ENCODE measurements around the gene ZNF514.
A peak's percentile ranks its signal among the peaks of the same experiment; 100 is the strongest.
"Not testable (repeated sequence)": the region's sequence is repeated elsewhere in the genome, so short reads cannot be mapped to it uniquely, and the experiment has no call there.

The ZNF514 gene

DNA sequence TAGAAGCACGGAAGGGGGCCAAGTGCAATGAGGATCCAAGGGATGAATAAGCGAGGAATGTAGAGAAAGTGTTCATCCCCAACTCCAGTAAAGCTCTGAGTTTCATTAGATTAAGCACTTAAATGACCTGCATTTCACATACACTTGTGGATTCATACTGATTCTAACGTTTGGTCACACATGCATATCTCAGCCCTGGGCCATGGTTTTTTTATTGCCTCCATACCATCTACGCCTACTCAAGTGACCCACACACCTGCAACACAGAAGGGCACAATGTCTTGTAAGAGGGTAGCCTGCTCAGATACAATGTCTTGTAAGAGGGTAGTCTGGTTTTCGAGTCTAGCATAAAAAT lies 37.5 kb downstream of the ZNF514 start:
- DNase-seq = no peak

DNA sequence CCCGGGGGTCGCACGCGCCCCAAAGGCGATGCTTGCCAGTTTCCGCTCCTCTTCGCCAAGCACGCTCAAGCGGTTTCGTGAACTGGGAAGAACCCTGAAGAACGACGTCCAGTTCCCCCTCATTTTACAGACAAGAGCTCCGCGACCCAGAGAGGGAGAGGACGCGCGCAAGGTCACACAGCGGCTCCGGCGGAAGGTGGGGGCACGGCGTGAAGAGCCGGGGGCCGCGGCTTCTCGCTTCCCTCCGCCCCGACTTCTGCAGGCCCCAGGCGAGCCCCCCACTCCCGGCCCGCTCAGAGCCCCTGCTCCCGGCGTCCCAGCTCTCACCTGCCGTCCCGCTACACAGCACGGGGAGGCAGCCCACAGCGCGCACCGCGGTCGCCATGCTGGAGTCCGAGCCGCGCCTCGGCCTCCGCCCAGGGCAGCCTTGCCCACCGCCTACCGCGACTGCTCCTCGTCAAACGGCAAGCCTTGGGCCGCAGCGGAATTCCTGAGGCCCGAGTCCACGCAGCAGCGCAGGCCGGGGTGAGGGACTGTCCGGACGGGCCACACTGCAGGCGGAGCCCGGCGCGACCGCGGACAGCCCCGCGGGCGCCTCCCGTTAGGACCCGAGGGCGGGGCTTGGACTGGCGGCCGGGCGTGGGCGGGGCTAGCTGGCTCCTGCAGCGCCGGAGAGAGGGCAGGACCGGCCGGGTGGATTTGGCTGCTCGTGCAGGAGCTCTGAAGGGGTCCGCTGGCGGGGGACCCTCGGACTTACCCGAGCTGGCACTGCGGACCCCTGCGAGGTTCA lies 38.0 kb downstream of the ZNF514 start, which contains the start of gene MRPS5:
MRPS5 (minus strand) TSS at position 402 of the 790 bp plus-strand sequence; CDS start at position 385, 17 bp downstream.
- DNase-seq = peak; percentile 67

DNA sequence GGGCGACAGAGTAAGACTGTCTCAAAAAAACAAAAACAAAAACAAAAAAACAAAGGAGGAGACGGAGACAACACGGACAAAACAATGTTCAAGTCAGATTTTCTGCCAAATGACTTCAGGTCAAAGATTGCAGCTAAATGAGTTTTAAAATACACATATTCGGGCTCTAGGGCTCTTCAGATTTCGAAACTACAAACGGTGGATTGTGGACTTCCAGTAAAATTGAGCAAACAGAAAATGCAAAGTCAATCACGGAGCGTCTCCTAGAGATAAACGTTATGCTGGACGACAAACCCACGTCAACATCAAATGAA lies 38.6 kb downstream of the ZNF514 start:
- no peak for DNase-seq

- DNase-seq = peak; percentile 51
These were observed 44.2 kb downstream of the ZNF514 start for GRCh38 chr2:95115418-95115817.

- DNase-seq = no peak
These were observed 46.2 kb downstream of the ZNF514 start for GRCh38 chr2:95113464-95113863.

GRCh38 chr2:95110395-95110794 lies 49.3 kb downstream of the ZNF514 start:
- DNase-seq = no peak

GRCh38 chr2:95109260-95109659 lies 50.4 kb downstream of the ZNF514 start:
- DNase-seq = no peak

DNA sequence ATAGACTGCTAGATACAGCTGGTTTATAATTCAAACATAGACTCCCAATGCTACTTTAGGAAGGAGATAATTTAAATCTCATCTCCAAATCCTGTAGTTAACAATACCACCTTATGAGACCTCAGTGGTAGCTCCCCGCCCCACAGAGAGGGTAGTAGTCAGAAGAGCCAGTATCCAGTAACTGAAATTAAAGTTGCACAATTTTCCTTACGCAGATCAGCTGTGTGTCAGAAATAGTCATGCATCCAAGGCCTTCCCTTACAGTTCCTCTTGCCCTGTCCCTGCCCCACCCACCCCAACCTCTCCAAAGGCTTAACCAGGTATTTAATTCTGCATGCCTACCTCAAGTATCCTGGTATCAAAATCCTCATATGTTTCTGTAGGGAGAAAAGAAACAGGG lies 53.6 kb downstream of the ZNF514 start:
- no peak for DNase-seq

DNA sequence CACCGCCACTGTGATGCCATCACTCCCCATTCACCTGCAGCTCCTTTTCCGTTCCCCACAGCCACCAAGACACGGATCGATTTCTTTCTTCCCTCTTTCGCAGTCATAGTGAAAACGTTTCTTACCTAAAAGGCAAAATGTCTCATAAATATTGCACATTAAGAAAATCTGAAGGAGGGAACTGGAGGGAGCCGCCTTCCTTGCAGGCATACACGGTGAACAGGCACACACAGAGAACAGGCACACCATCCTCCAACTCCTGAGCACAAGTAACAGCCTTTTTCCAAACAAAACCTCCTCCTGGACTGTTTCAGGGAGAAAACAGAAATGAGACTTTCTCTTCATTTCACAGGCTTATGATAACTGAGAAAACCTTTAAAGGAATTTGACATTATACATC lies 55.0 kb downstream of the ZNF514 start:
- no peak for DNase-seq

DNA sequence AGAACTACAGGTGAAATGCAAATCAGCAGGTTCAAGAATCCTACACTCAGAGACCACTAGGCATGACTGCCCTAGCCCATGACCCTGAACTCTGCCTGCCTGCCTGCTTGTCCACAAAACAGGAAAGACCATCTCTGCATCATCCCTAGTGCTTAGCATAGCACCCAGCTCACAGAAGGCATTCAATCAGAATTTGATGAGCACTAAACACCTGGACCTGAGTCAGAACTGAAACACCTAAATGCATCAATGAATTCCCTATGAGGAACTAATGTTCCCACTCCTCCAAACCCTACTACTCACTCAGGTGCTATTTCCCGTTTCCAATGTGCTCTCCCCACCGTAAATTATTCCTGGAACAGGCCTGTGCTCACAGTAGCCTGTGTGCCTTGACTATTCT lies 59.7 kb downstream of the ZNF514 start:
- DNase-seq = no peak

- not testable (repeated sequence) for DNase-seq
These were observed 61.4 kb downstream of the ZNF514 start for GRCh38 chr2:95098273-95098672.
